ENCODE data around the gene PCDHB7.
"Not testable (repeated sequence)": the region's sequence is repeated elsewhere in the genome, so short reads cannot be mapped to it uniquely, and the experiment has no call there.

Gene PCDHB7

GRCh38 chr5:141192110-141192725, 19.8 kb downstream of the PCDHB7 start, which contains the start of gene PCDHB10:
Gene PCDHB10, plus strand, starts transcription at chr5:141192353. Its CDS starts 200 bp downstream, at chr5:141192553.
- Histone ChIP-seq H3K27me3 (ENCODE audit: insufficient read depth, low read length) (no peaks in the 10 kb centered on the region), H3K4me1 (ENCODE audit: insufficient read depth, low read length) (no peaks in the 10 kb centered on the region), H3K9me3 (ENCODE audit: low read length) (peaks cover 13% of the 10 kb centered on the region), H3K4me3 (ENCODE audit: low read length) (peak within 1 kb of the TSS; percentile 44), H3K36me3 (ENCODE audit: insufficient read depth, low read length) (no peaks in the 10 kb centered on the region), H2AFZ (ENCODE audit: low read depth, low read length) (peak within 1 kb of the TSS; percentile 5)

- peaks cover 20% of the 10 kb centered on the region for H3K9me3 ChIP-seq (ENCODE audit: low read length)
- H3K4me3 ChIP-seq (ENCODE audit: low read length); H3K4me1 ChIP-seq (ENCODE audit: insufficient read depth, low read length); H3K27me3 ChIP-seq (ENCODE audit: insufficient read depth, low read length); H3K36me3 ChIP-seq (ENCODE audit: insufficient read depth, low read length); H2AFZ ChIP-seq (ENCODE audit: low read depth, low read length): not testable (repeated sequence)
These were observed 21.9 kb downstream of the PCDHB7 start for GRCh38 chr5:141194332-141194731.

DNA sequence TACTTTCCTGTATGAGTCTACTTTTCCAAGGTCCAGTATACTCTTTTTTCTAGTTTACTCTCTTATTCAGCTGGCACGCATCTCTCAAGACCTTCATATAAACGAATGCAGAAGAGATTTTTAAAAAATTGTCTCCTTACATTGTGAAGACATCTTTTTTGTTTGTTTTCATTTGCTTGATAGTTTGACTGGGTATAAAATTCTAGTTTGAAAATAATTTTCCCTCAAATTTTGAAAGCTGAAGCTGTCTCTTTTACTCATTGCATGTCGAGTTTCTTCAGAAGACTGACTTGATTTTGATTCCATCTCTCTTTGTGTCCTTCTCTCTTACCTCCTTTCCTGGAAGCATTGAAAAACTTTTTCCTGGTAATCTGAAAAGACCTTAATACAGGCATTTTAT, 23.9 kb downstream of the PCDHB7 start:
- Histone ChIP-seq H3K4me3 (ENCODE audit: low read length) (no peak overlapping the region), H3K27me3 (ENCODE audit: insufficient read depth, low read length) (no peaks in the 10 kb centered on the region), H3K9me3 (ENCODE audit: low read length) (peaks cover 34% of the 10 kb centered on the region), H3K36me3 (ENCODE audit: insufficient read depth, low read length) (peaks cover 3% of the 10 kb centered on the region), H2AFZ (ENCODE audit: low read depth, low read length) (no peak overlapping the region), H3K4me1 (ENCODE audit: insufficient read depth, low read length) (no peaks in the 10 kb centered on the region)

- Histone ChIP-seq H3K9me3 (ENCODE audit: low read length) (peaks cover 34% of the 10 kb centered on the region), H3K36me3 (ENCODE audit: insufficient read depth, low read length) (peaks cover 3% of the 10 kb centered on the region), H3K27me3 (ENCODE audit: insufficient read depth, low read length) (no peaks in the 10 kb centered on the region), H3K4me3 (ENCODE audit: low read length) (peak within 1 kb of the TSS; percentile 39), H3K4me1 (ENCODE audit: insufficient read depth, low read length) (no peaks in the 10 kb centered on the region), H2AFZ (ENCODE audit: low read depth, low read length) (peak within 1 kb of the TSS; percentile 3)
These were observed 27.2 kb downstream of the PCDHB7 start, which contains the start of gene PCDHB11 for GRCh38 chr5:141199359-141200235. Gene PCDHB11, plus strand, starts transcription at chr5:141199627. Its CDS starts 148 bp downstream, at chr5:141199775.

- H3K27me3 ChIP-seq (ENCODE audit: insufficient read depth, low read length); H3K36me3 ChIP-seq (ENCODE audit: insufficient read depth, low read length); H3K4me1 ChIP-seq (ENCODE audit: insufficient read depth, low read length); H2AFZ ChIP-seq (ENCODE audit: low read depth, low read length); H3K4me3 ChIP-seq (ENCODE audit: low read length): not testable (repeated sequence)
- peaks cover 34% of the 10 kb centered on the region for H3K9me3 ChIP-seq (ENCODE audit: low read length)
These were observed 28.7 kb downstream of the PCDHB7 start for GRCh38 chr5:141201126-141201525.

- not testable (repeated sequence) for H3K36me3 ChIP-seq (ENCODE audit: insufficient read depth, low read length)
- H3K9me3 ChIP-seq (ENCODE audit: low read length) = peaks cover 35% of the 10 kb centered on the region
These were observed 29.2 kb downstream of the PCDHB7 start for GRCh38 chr5:141201646-141202045.

GRCh38 chr5:141208478-141208877, 36.0 kb downstream of the PCDHB7 start, which contains the start of gene PCDHB12:
Gene PCDHB12, plus strand, starts transcription at chr5:141208719. Its CDS starts 189 bp downstream, at chr5:141208908.
- Histone ChIP-seq H3K36me3 (ENCODE audit: insufficient read depth, low read length) (peaks cover 5% of the 10 kb centered on the region), H3K9me3 (ENCODE audit: low read length) (peaks cover 22% of the 10 kb centered on the region), H2AFZ (ENCODE audit: low read depth, low read length) (no peak within 1 kb of the TSS), H3K4me1 (ENCODE audit: insufficient read depth, low read length) (no peaks in the 10 kb centered on the region), H3K27me3 (ENCODE audit: insufficient read depth, low read length) (no peaks in the 10 kb centered on the region), H3K4me3 (ENCODE audit: low read length) (no peak within 1 kb of the TSS)

More at GRCh38 chr5:141201646-141202045, 29.2 kb downstream of the PCDHB7 start:
- not testable (repeated sequence) for H3K4me3 ChIP-seq (ENCODE audit: low read length); H3K27me3 ChIP-seq (ENCODE audit: insufficient read depth, low read length); H3K4me1 ChIP-seq (ENCODE audit: insufficient read depth, low read length); H2AFZ ChIP-seq (ENCODE audit: low read depth, low read length)

GRCh38 chr5:141210281-141210680, 37.8 kb downstream of the PCDHB7 start:
- not testable (repeated sequence) for H2AFZ ChIP-seq (ENCODE audit: low read depth, low read length); H3K36me3 ChIP-seq (ENCODE audit: insufficient read depth, low read length); H3K4me3 ChIP-seq (ENCODE audit: low read length); H3K27me3 ChIP-seq (ENCODE audit: insufficient read depth, low read length); H3K4me1 ChIP-seq (ENCODE audit: insufficient read depth, low read length)
- H3K9me3 ChIP-seq (ENCODE audit: low read length) = peaks cover 25% of the 10 kb centered on the region

DNA sequence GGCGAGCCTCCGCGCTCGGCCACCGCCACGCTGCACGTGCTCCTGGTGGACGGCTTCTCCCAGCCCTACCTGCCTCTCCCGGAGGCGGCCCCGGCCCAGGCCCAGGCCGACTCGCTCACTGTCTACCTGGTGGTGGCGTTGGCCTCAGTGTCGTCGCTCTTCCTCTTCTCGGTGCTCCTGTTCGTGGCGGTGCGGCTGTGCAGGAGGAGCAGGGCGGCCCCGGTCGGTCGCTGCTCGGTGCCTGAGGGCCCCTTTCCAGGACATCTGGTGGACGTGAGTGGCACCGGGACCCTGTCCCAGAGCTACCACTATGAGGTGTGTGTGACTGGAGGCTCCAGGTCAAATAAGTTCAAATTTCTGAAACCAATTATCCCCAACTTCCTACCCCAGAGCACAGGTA, 38.4 kb downstream of the PCDHB7 start:
- H3K36me3 ChIP-seq (ENCODE audit: insufficient read depth, low read length); H2AFZ ChIP-seq (ENCODE audit: low read depth, low read length); H3K4me3 ChIP-seq (ENCODE audit: low read length); H3K27me3 ChIP-seq (ENCODE audit: insufficient read depth, low read length); H3K4me1 ChIP-seq (ENCODE audit: insufficient read depth, low read length): not testable (repeated sequence)
- peaks cover 25% of the 10 kb centered on the region for H3K9me3 ChIP-seq (ENCODE audit: low read length)

DNA sequence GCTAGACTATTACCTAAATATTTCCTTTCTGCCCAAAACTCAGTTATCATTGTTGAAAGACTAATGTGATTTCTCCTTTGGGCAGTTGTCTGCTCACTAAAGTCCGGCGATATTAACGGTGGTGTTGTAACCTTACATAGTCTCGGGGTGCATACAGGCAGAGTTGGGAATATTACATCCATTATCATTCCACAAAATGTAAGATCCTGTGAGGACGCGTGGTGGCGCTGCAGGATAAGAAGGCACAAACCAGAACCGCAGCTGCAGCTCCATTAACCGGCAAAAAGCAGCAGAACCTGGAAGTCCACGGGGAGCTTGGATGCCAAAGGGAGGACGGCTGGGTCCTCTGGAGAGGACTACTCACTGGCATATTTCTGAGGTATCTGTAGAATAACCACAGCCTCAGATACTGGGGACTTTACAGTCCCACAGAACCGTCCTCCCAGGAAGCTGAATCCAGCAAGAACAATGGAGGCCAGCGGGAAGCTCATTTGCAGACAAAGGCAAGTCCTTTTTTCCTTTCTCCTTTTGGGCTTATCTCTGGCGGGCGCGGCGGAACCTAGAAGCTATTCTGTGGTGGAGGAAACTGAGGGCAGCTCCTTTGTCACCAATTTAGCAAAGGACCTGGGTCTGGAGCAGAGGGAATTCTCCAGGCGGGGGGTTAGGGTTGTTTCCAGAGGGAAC, 41.4 kb downstream of the PCDHB7 start, which contains the start of gene PCDHB13:
Gene PCDHB13 (plus strand): TSS at position 264 of the 684 bp plus-strand sequence. CDS start 205 bp downstream, at position 469.
- H3K4me1 ChIP-seq (ENCODE audit: insufficient read depth, low read length); H3K27me3 ChIP-seq (ENCODE audit: insufficient read depth, low read length); H2AFZ ChIP-seq (ENCODE audit: low read depth, low read length); H3K4me3 ChIP-seq (ENCODE audit: low read length); H3K36me3 ChIP-seq (ENCODE audit: insufficient read depth, low read length): not testable (repeated sequence)
- peaks cover 19% of the 10 kb centered on the region for H3K9me3 ChIP-seq (ENCODE audit: low read length)

- H3K4me1 ChIP-seq (ENCODE audit: insufficient read depth, low read length); H2AFZ ChIP-seq (ENCODE audit: low read depth, low read length); H3K27me3 ChIP-seq (ENCODE audit: insufficient read depth, low read length); H3K4me3 ChIP-seq (ENCODE audit: low read length); H3K36me3 ChIP-seq (ENCODE audit: insufficient read depth, low read length): not testable (repeated sequence)
- H3K9me3 ChIP-seq (ENCODE audit: low read length) = peaks cover 14% of the 10 kb centered on the region
These were observed 42.1 kb downstream of the PCDHB7 start for GRCh38 chr5:141214583-141214982.

- H2AFZ ChIP-seq (ENCODE audit: low read depth, low read length); H3K4me1 ChIP-seq (ENCODE audit: insufficient read depth, low read length); H3K4me3 ChIP-seq (ENCODE audit: low read length); H3K36me3 ChIP-seq (ENCODE audit: insufficient read depth, low read length); H3K27me3 ChIP-seq (ENCODE audit: insufficient read depth, low read length): not testable (repeated sequence)
- H3K9me3 ChIP-seq (ENCODE audit: low read length) = peaks cover 10% of the 10 kb centered on the region
These were observed 43.1 kb downstream of the PCDHB7 start for GRCh38 chr5:141215504-141215903.

DNA sequence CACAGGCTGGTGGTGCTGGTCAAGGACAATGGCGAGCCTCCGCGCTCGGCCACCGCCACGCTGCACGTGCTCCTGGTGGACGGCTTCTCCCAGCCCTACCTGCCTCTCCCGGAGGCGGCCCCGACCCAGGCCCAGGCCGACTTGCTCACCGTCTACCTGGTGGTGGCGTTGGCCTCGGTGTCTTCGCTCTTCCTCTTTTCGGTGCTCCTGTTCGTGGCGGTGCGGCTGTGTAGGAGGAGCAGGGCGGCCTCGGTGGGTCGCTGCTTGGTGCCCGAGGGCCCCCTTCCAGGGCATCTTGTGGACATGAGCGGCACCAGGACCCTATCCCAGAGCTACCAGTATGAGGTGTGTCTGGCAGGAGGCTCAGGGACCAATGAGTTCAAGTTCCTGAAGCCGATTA, 43.6 kb downstream of the PCDHB7 start:
- not testable (repeated sequence) for H3K4me3 ChIP-seq (ENCODE audit: low read length); H2AFZ ChIP-seq (ENCODE audit: low read depth, low read length); H3K4me1 ChIP-seq (ENCODE audit: insufficient read depth, low read length); H3K36me3 ChIP-seq (ENCODE audit: insufficient read depth, low read length); H3K9me3 ChIP-seq (ENCODE audit: low read length); H3K27me3 ChIP-seq (ENCODE audit: insufficient read depth, low read length)
